ENCODE data around the gene CHI3L1.

CHI3L1 gene

DNA sequence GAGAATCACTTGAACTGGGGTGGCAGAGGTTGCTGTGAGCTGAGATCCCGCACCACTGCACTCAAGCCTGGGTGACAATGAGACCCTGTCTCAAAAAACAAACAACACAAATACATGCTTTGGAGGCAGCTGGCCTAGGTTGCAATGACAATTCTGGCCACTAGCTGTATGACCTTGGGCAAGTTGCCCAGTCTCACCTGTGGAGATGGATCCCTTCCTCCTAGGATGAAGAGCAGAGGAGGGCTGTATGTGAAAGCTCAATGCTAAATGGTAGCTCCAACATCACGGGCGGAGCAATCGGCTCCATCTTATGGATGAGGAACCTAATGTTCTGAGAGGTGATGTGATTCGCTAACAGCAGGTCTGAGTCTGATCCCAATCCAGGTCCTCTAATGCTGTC, 38.4 kb downstream of the CHI3L1 start:
- no peaks in the 10 kb centered on the region for H3K4me1 Mint-ChIP-seq
- H3K27me3 Mint-ChIP-seq: peaks cover 52% of the 10 kb centered on the region
- ATAC-seq (replicated peaks; ENCODE audit: extremely low read depth, poor library complexity, severe bottlenecking) (no peak), DNase-seq (ENCODE audit: low spot score in 2 of 2) (no peak)
- no peak overlapping the region for H3K4me3 Mint-ChIP-seq
- no peak overlapping the region for H3K27ac Mint-ChIP-seq (ENCODE audit: low read depth)
- H3K9me3 Mint-ChIP-seq: no peaks in the 10 kb centered on the region
- no peaks in the 10 kb centered on the region for H3K36me3 Mint-ChIP-seq (ENCODE audit: insufficient read depth)

DNA sequence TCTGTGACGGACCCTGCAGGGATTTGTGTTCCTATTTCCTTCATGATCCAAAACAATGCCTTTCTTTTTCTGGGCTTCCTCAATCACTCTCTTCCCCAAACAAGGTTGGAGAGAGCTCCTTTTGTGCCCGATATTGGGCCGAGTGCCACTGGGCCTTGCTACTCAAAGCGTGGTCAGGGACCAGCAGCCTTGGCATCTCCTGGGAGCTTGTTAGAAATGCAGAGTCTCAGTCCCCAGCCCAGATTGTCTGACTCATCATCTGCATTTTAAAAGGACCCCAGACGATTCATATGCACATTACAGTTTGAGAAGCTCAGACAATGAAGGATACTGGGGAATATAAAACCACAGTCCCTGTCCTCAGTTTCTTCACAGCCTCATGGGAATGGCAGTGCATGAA, 39.1 kb downstream of the CHI3L1 start:
- ATAC-seq (replicated peaks; ENCODE audit: extremely low read depth, poor library complexity, severe bottlenecking) (no peak), DNase-seq (ENCODE audit: low spot score in 2 of 2) (no peak)
- Mint-ChIP-seq H3K9me3 (no peaks in the 10 kb centered on the region), H3K36me3 (ENCODE audit: insufficient read depth) (no peaks in the 10 kb centered on the region), H3K4me3 (no peak overlapping the region), H3K4me1 (no peaks in the 10 kb centered on the region), H3K27me3 (peaks cover 48% of the 10 kb centered on the region), H3K27ac (ENCODE audit: low read depth) (no peak overlapping the region)

DNA sequence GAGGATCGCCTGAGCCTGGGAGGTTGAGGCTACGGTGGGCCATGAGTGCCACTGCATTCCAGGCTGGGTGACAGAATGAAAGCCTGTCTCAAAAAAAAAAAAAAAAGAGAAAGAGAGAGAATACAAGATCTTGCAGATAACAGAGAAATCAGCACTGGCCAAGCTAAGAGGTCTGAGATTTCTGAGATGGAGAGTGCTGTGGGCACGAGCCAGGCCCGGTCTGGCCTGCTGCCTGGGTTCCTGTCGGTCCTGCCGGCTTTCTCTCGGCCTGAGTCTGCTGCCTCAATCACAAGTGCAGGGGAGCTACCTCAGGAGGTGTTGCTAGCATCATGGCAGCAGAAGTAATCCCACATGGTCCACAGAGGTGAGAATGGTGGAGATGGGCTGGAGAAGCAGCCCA, 40.0 kb downstream of the CHI3L1 start:
- Mint-ChIP-seq H3K9me3 (no peaks in the 10 kb centered on the region), H3K36me3 (ENCODE audit: insufficient read depth) (no peaks in the 10 kb centered on the region), H3K27ac (ENCODE audit: low read depth) (no peak overlapping the region), H3K4me3 (no peak overlapping the region), H3K27me3 (peaks cover 47% of the 10 kb centered on the region), H3K4me1 (no peaks in the 10 kb centered on the region)
- DNase-seq (ENCODE audit: low spot score in 2 of 2): no peak
- ATAC-seq (replicated peaks; ENCODE audit: extremely low read depth, poor library complexity, severe bottlenecking): no peak

DNA sequence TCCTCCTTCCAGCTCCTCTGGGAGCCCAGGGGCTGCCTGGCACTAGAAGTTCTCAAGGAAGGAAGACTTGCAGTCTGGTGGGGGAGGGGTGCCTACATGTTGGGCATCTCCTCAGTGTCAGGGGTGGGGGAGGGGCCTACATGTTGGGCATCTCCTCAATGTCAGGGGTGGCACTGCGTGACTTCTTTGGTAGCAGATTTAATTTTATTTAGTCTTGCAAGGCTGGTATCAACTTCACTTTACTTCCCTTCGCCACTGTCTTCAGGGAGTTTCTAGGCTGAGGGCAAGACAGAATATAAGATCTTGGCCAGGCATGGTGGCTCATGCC, 40.5 kb downstream of the CHI3L1 start:
- DNase-seq (ENCODE audit: low spot score in 2 of 2): no peak

DNA sequence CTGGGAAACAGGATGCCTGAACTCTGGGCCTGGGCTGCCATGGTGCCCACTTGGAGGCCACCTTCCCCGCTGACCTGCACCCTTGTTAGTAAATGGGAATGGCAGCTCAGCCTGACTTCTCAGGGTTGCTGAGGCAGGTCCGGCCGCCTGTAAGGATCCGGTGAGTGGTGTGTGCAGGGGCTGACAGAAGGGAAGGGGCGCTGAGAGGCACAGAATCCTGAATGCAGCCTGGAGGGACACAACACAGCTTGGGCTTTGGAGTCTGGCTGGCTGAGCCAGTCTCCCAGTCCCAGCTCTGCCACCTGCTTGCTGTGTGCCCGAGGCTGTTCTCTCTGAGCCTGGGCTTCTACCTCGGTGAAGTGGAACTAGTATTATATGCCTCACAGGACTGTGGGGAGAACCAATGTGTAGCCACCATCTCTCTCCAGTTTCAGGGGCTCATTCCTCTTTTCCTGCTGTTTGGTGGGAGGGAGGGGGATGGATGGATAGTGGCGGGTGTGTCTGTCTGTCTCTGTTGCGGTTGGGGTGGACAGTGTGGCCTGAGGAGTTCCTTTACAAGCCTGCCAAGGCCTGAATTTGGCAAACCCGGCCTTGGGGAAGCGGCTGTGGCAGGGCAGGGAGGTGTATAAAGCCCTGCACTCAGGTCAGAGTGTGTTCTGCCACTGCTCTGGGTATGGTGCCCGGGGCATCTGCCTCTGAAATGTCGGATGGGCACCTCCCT, 41.0 kb downstream of the CHI3L1 start:
- Mint-ChIP-seq H3K4me3 (no peak overlapping the region), H3K36me3 (ENCODE audit: insufficient read depth) (no peaks in the 10 kb centered on the region), H3K27ac (ENCODE audit: low read depth) (no peak overlapping the region), H3K27me3 (peaks cover 36% of the 10 kb centered on the region), H3K4me1 (no peaks in the 10 kb centered on the region), H3K9me3 (no peaks in the 10 kb centered on the region)
- DNase-seq (ENCODE audit: low spot score in 2 of 2) (no peak), ATAC-seq (replicated peaks; ENCODE audit: extremely low read depth, poor library complexity, severe bottlenecking) (no peak)

More for the DNA sequence above, 40.5 kb downstream of the CHI3L1 start:
- H3K4me1 Mint-ChIP-seq: no peaks in the 10 kb centered on the region
- peaks cover 41% of the 10 kb centered on the region for H3K27me3 Mint-ChIP-seq
- no peaks in the 10 kb centered on the region for H3K9me3 Mint-ChIP-seq
- H3K36me3 Mint-ChIP-seq (ENCODE audit: insufficient read depth): no peaks in the 10 kb centered on the region
- no peak overlapping the region for H3K27ac Mint-ChIP-seq (ENCODE audit: low read depth)
- no peak overlapping the region for H3K4me3 Mint-ChIP-seq
- ATAC-seq (replicated peaks; ENCODE audit: extremely low read depth, poor library complexity, severe bottlenecking): no peak

DNA sequence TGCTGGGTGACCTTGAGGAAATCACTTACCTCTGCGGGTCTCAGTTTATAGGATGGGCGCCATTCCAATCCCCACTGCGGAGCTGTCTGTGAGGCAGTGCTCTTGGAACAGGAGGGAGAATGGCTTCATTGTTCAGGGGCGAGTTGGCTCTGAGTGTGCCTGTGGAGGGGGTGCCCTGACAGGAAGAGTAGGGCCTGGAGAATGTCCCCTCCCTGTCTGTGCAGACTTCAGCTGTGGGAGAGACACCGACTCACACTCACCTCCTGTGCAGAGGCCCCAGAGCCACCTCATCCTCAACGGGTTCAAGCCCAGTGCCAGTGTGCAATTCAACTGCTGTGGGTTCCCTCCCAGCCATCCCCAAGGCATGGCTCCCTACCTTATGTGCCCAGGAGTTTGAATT, 41.8 kb downstream of the CHI3L1 start:
- DNase-seq (ENCODE audit: low spot score in 2 of 2) (no peak), ATAC-seq (replicated peaks; ENCODE audit: extremely low read depth, poor library complexity, severe bottlenecking) (no peak)
- Mint-ChIP-seq H3K4me3 (no peak overlapping the region), H3K27me3 (peaks cover 28% of the 10 kb centered on the region), H3K4me1 (no peaks in the 10 kb centered on the region), H3K27ac (ENCODE audit: low read depth) (no peak overlapping the region), H3K9me3 (no peaks in the 10 kb centered on the region), H3K36me3 (ENCODE audit: insufficient read depth) (no peaks in the 10 kb centered on the region)

DNA sequence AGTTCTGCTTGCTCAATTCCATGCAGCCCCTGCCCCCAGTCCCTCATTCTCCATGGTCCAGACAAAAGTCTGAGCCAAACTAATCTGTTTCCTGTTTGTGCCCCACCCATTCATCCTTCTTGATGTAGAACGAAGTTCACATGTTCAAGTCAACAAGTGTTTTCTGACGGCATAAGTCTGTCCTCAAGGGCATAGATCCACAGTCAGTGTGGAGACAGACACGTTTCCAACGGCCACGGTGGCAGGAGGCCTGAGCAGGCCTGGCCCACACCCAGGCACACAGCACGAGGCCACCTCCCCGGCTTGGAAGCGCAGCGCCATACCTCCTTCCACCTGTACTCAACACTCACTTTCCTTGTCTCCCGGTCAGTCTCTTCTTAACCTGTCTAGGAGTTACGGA, 42.9 kb downstream of the CHI3L1 start:
- peaks cover 21% of the 10 kb centered on the region for H3K27me3 Mint-ChIP-seq
- DNase-seq (ENCODE audit: low spot score in 2 of 2) (no peak), ATAC-seq (replicated peaks; ENCODE audit: extremely low read depth, poor library complexity, severe bottlenecking) (no peak)
- H3K36me3 Mint-ChIP-seq (ENCODE audit: insufficient read depth): no peaks in the 10 kb centered on the region
- H3K4me1 Mint-ChIP-seq: no peaks in the 10 kb centered on the region
- H3K9me3 Mint-ChIP-seq: no peaks in the 10 kb centered on the region
- H3K4me3 Mint-ChIP-seq: no peak overlapping the region
- no peak overlapping the region for H3K27ac Mint-ChIP-seq (ENCODE audit: low read depth)

DNA sequence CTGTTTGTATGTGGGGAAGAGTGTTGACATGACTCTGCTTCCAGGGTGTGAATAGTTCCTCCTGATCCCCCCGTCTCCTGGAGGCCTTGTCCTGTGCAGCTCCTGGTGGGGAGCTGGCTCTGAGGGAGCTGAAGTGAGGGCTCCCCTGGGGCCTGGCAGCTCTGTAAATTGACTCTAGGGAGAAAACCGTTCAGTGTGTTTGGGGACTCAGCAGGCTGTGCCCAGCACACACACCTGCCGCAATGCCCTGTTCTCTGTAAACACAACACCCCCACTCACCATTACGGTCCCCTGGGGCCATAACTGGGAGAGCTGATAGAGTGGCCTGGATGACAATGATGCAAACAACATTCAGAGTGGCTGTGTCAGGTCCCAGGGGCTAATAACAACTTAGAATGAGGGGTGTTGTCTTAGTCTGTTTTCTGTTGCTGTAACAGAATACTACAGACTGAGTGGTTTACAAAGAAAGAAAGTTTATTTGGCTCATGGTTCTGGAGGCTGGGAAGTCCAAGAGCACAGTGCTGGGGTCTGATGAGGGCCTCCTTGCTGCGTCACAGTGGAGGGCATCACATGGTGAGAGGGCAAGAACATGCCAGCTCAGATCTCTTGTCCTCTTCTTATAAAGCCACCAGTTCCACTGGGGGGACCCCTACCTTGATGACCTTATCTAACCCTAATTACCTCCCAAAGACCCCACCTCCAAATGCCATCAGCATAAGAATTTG, 43.7 kb downstream of the CHI3L1 start:
- H3K36me3 Mint-ChIP-seq (ENCODE audit: insufficient read depth): no peaks in the 10 kb centered on the region
- no peak overlapping the region for H3K4me3 Mint-ChIP-seq
- no peaks in the 10 kb centered on the region for H3K9me3 Mint-ChIP-seq
- ATAC-seq (replicated peaks; ENCODE audit: extremely low read depth, poor library complexity, severe bottlenecking) (no peak), DNase-seq (ENCODE audit: low spot score in 2 of 2) (no peak)
- H3K4me1 Mint-ChIP-seq: no peaks in the 10 kb centered on the region
- peaks cover 21% of the 10 kb centered on the region for H3K27me3 Mint-ChIP-seq
- H3K27ac Mint-ChIP-seq (ENCODE audit: low read depth): no peak overlapping the region

DNA sequence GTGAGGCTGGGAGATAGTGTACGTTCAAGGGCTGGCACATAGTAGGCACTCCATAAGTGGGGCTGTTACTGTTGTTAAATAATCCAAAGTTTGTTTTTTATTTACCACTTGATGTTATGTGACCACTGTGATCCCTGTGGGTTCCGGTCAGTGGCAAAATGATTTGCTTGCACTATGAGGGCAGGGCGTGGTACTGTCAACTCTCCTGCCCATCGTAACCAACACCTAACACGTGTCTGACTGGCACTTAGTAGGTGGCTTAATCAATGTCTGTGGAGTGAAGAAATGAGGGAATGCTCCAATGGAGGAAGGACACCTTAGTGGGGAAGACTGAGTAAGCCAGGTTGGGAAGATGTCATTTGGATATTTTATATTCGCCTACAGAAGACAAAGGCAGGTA, 44.4 kb downstream of the CHI3L1 start:
- Mint-ChIP-seq H3K27me3 (peaks cover 21% of the 10 kb centered on the region), H3K27ac (ENCODE audit: low read depth) (no peak overlapping the region), H3K36me3 (ENCODE audit: insufficient read depth) (no peaks in the 10 kb centered on the region), H3K4me3 (no peak overlapping the region), H3K9me3 (no peaks in the 10 kb centered on the region), H3K4me1 (no peaks in the 10 kb centered on the region)
- no peak for DNase-seq (ENCODE audit: low spot score in 2 of 2)
- no peak for ATAC-seq (replicated peaks; ENCODE audit: extremely low read depth, poor library complexity, severe bottlenecking)

DNA sequence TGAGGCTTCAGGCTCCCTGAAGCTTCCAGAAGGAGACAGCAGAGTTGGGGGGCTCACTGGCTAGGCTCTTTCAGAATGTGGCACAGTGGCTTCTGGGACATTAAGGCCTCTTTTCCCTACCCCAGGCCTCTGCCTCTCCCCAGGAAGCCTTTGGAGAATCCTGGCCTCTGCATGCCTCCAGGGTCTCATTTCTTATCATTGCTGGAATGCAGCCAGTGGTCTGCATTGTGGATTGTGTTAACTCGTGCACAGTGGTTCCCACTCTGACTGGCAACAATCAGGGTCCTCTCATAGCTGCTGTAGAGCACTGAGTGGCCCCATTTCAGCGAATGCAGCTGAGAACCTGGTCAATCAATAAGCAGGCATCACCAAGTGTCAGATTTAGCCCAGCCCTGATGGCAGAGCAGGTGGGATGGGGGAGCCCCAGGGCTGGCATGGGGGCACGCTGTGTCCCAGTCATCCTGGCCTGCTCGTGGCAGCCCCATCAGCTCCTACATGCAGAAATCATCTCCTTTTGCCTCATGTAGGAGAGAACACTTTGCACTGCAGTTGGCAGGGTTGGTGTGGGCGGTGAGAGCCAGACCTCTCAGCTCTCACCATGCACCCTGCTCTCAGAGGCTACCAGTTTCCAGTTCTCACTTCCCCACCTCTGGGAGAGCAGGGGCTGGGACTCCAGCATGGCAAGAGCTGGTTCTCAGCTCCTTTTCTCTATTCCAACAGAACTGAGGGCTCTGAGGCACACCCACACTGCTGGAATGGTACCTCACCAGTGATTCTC, 45.6 kb downstream of the CHI3L1 start:
- peaks cover 3% of the 10 kb centered on the region for H3K4me1 Mint-ChIP-seq
- no peaks in the 10 kb centered on the region for H3K36me3 Mint-ChIP-seq (ENCODE audit: insufficient read depth)
- H3K9me3 Mint-ChIP-seq: no peaks in the 10 kb centered on the region
- no peak overlapping the region for H3K4me3 Mint-ChIP-seq
- H3K27ac Mint-ChIP-seq (ENCODE audit: low read depth): no peak overlapping the region
- DNase-seq (ENCODE audit: low spot score in 2 of 2) (no peak), ATAC-seq (replicated peaks; ENCODE audit: extremely low read depth, poor library complexity, severe bottlenecking) (no peak)
- peaks cover 21% of the 10 kb centered on the region for H3K27me3 Mint-ChIP-seq

DNA sequence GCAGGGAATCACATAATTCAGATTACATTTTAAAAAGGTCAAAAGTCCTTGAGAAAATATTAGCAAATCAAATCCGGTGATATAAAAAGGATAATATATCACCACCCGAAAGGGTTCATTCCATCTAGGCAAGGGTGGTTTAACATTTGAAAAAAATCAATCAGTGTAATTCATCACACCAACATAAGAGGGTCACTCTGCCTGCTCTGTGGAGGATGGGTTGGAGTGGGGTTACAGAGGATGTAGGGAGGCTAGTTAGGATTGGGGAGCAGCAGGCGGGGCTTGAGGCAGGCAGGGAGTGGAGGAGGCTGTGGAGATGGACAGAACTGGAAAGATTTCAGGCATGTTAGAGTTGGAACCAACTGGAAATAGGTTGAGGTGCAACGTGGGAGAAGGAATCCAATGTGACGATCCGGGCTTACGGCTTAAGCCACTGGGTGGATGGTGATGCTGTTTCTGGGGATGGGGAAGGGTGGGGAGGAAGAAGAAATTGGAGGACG, 46.5 kb downstream of the CHI3L1 start:
- Mint-ChIP-seq H3K4me3 (no peak overlapping the region), H3K9me3 (no peaks in the 10 kb centered on the region), H3K4me1 (peaks cover 6% of the 10 kb centered on the region), H3K36me3 (ENCODE audit: insufficient read depth) (no peaks in the 10 kb centered on the region), H3K27me3 (peaks cover 21% of the 10 kb centered on the region), H3K27ac (ENCODE audit: low read depth) (no peak overlapping the region)
- DNase-seq (ENCODE audit: low spot score in 2 of 2) (no peak), ATAC-seq (replicated peaks; ENCODE audit: extremely low read depth, poor library complexity, severe bottlenecking) (no peak)

DNA sequence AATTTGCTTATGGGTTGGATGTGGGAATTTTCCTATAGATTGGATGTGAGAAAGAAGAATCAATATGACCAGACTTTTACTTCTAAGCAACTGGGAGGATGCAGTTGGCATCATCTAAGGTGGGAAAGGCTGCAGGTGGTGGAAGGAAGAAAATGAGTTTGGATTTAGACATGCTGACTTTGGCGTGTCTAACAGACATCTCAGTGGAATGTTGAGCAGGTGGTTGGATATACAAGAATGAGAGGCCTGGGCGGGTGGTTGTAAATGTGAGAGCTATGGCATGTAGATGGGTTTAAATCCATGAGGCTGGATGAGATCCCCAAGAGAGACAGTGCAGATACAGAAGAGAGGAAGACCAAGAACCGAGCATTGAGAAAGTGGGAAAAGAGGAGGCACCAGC, 48.4 kb downstream of the CHI3L1 start:
- DNase-seq (ENCODE audit: low spot score in 2 of 2) (no peak), ATAC-seq (replicated peaks; ENCODE audit: extremely low read depth, poor library complexity, severe bottlenecking) (no peak)
- H3K27me3 Mint-ChIP-seq: peaks cover 11% of the 10 kb centered on the region
- no peaks in the 10 kb centered on the region for H3K36me3 Mint-ChIP-seq (ENCODE audit: insufficient read depth)
- H3K9me3 Mint-ChIP-seq: no peaks in the 10 kb centered on the region
- H3K27ac Mint-ChIP-seq (ENCODE audit: low read depth): no peak overlapping the region
- no peak overlapping the region for H3K4me3 Mint-ChIP-seq
- H3K4me1 Mint-ChIP-seq: peaks cover 6% of the 10 kb centered on the region

DNA sequence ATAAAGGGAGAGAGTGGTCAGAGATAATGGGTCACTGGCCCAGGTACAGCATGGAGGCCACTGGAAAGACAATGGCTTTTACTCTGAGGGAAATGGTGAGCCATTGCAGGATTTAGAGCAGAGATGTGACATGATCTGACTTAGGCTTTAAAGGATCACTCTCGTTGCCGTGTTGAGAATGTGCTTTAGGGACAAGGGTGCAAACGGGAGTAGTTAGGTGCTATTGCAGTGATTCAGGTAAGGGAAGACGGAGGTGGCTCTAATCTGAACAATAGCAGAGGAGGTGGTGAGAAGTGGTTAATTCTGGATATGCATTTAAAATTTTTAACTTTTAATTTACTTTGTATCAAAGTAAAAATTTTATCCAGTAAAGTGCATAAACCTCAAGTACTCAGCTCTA, 49.2 kb downstream of the CHI3L1 start:
- ATAC-seq (replicated peaks; ENCODE audit: extremely low read depth, poor library complexity, severe bottlenecking): no peak
- DNase-seq (ENCODE audit: low spot score in 2 of 2): no peak
- H3K9me3 Mint-ChIP-seq: no peaks in the 10 kb centered on the region
- no peak overlapping the region for H3K27ac Mint-ChIP-seq (ENCODE audit: low read depth)
- no peaks in the 10 kb centered on the region for H3K36me3 Mint-ChIP-seq (ENCODE audit: insufficient read depth)
- H3K27me3 Mint-ChIP-seq: peaks cover 6% of the 10 kb centered on the region
- H3K4me1 Mint-ChIP-seq: peaks cover 6% of the 10 kb centered on the region
- no peak overlapping the region for H3K4me3 Mint-ChIP-seq

Measured in central memory CD8-positive, alpha-beta T cell (primary cell).